K562 (cell line): ENCODE data around the gene SAP30L. TPM values are rescaled to one million over a fixed set of nuclear protein-coding genes. Genes with fewer than 3 reads are reported as not detected.
A peak's percentile ranks its signal among the peaks of the same experiment; 100 is the strongest.

Source experiments
- ATAC-seq: fragments of 200-7000 bp; cut with Tn5 transposase; 3 replicates; pipeline ENCODE4 v1.9.1; 2020; ENCODE audit warnings: moderate library complexity
- BruUV-seq: library from RNA; stranded (reverse); fragments of 400-500 nt; replicated peaks from 2 replicates; lab custom pipeline; 2021; lab: Mats Ljungman, UMichigan
- CTCF ChIA-PET: fragments of 300-600 bp; formaldehyde crosslinking; extraction: SDS; loops from one replicate; lab custom pipeline; 2021; ENCODE audit warnings: low intra/inter-chr PET ratio; lab: Yijun Ruan, JAX
- POLR2A ChIA-PET: fragments of 300-600, 350-650 bp; sonication (Branson Sonifier 250); formaldehyde crosslinking; extraction: SDS; loops from one replicate; lab custom pipeline; 2021; ENCODE audit warnings: antibody characterized with exemption, inconsistent platforms; lab: Yijun Ruan, JAX
- DNase-seq, 4 experiments: peaks; one replicate each; pipeline versions ENCODE4 v3.0.0 to v3.0.0-alpha.2; 2011 to 2018; ENCODE audit warnings: low spot score in 3 of 4, mixed read lengths in 3 of 4; ENCODE audit errors: extremely low read depth in 1 of 4
- FAIRE-seq: peaks from 2 replicates; lab custom pipeline; 2011; peaks lifted over from hg19 to GRCh38; lab: Jason Lieb, UNC
- H2AFZ ChIP-seq: 2 replicates; pipeline ENCODE4 v1.6.0; 2011; ENCODE audit warnings: low read depth, low read length, control low read depth, inconsistent platforms
- H3K27ac ChIP-seq: fragments of 200-600 bp; 3 replicates; pipeline ENCODE4 v1.8.0; 2011; ENCODE audit warnings: low read depth, mild to moderate bottlenecking, control low read depth, inconsistent platforms, low read length, moderate library complexity, mixed read lengths; ENCODE audit errors: extremely low read depth
- H3K27me3 ChIP-seq, 2 experiments: fragments of 300-600 bp in 1 of 2; 2 replicates in 1 of 2; 3 replicates in 1 of 2; pipeline versions ENCODE4 v1.6.0 to v1.8.0; 2011; ENCODE audit warnings: inconsistent platforms in 2 of 2, low read length in 2 of 2, mild to moderate bottlenecking in 1 of 2, mixed read lengths in 1 of 2, moderate library complexity in 1 of 2; ENCODE audit not compliant: control insufficient read depth in 2 of 2, insufficient read depth in 2 of 2
- H3K36me3 ChIP-seq: fragments of 300-600 bp; 3 replicates; pipeline ENCODE4 v1.8.0; 2011; ENCODE audit warnings: mild to moderate bottlenecking, low read length, inconsistent platforms; ENCODE audit not compliant: control insufficient read depth, insufficient read depth
- H3K4me1 ChIP-seq, 2 experiments: fragments of 200-600 bp in 1 of 2; replicated peaks in 1 of 2; 2 replicates in 1 of 2; 3 replicates in 1 of 2; pipeline versions ENCODE4 v1.5.1 to v1.8.0; 2011; ENCODE audit warnings: inconsistent platforms in 2 of 2, low read length in 2 of 2, mild to moderate bottlenecking in 1 of 2, mixed read lengths in 1 of 2, moderate library complexity in 1 of 2; ENCODE audit not compliant: control insufficient read depth in 2 of 2, insufficient read depth in 2 of 2
- H3K4me2 ChIP-seq: 2 replicates; pipeline ENCODE4 v1.6.1; 2011; ENCODE audit warnings: low read length, control low read depth, inconsistent platforms, mixed read lengths; ENCODE audit not compliant: insufficient read depth
- H3K4me3 ChIP-seq: fragments of 200-600 bp; sonication (generic), shearing (Covaris generic); 2 replicates; pipeline ENCODE4 v1.5.1; 2016; ENCODE audit warnings: control low read depth, inconsistent platforms
- H3K79me2 ChIP-seq: fragments of 200-600 bp; 3 replicates; pipeline ENCODE4 v1.8.0; 2011; ENCODE audit warnings: low read length, inconsistent platforms; ENCODE audit not compliant: control insufficient read depth, insufficient read depth
- H3K9ac ChIP-seq, 2 experiments: 2 replicates each; pipeline versions ENCODE4 v1.6.0 to v1.6.1; 2011; ENCODE audit warnings: low read depth in 2 of 2, low read length in 2 of 2, control low read depth in 1 of 2, inconsistent platforms in 1 of 2, mild to moderate bottlenecking in 1 of 2, mixed read lengths in 1 of 2; ENCODE audit not compliant: insufficient read depth in 1 of 2
- H3K9me1 ChIP-seq: one replicate; pipeline ENCODE4 v1.6.0; 2011; ENCODE audit warnings: inconsistent platforms, mild to moderate bottlenecking, low read length, moderate library complexity; ENCODE audit not compliant: control insufficient read depth, insufficient read depth
- H3K9me3 ChIP-seq: replicated peaks from 2 replicates; pipeline ENCODE4 v1.5.1; 2011; ENCODE audit warnings: low read depth, low read length, inconsistent platforms; ENCODE audit not compliant: control insufficient read depth, insufficient read depth
- H4K20me1 ChIP-seq: replicated peaks from 2 replicates; pipeline ENCODE4 v1.6.1; 2011; ENCODE audit warnings: low read length, inconsistent platforms, mixed read lengths; ENCODE audit not compliant: control insufficient read depth, insufficient read depth
- E2F6 ChIP-seq, 2 experiments: IDR thresholded peaks; 2 replicates each; pipeline ENCODE4 v1.6.1; 2011; ENCODE audit warnings: borderline replicate concordance in 1 of 2, control low read depth in 1 of 2, low read depth in 1 of 2, low read length in 1 of 2, mild to moderate bottlenecking in 1 of 2, mixed read lengths in 1 of 2, moderate library complexity in 1 of 2; ENCODE audit not compliant: insufficient read depth in 1 of 2, insufficient read length in 1 of 2, poor library complexity in 1 of 2, severe bottlenecking in 1 of 2; ENCODE audit errors: extremely low read depth in 1 of 2
- PRMT5 ChIP-seq: sonication (generic); formaldehyde crosslinking; IDR thresholded peaks from 2 replicates; pipeline ENCODE4 v1.5.0; 2020; ENCODE audit warnings: missing genetic modification reagents
- ZNF280A ChIP-seq: fragments of 450-650 bp; IDR thresholded peaks from 2 replicates; pipeline ENCODE4 v1.6.1; 2018; ENCODE audit warnings: mild to moderate bottlenecking, low read depth; ENCODE audit not compliant: partially characterized antibody
- WGBS: fragments of 100-300 bp; shearing (Covaris generic); methylation state at CpG from one replicate; pipeline ENCODE4 v1.1.6; 2016; ENCODE audit warnings: low coverage, mixed read lengths; ENCODE audit not compliant: insufficient coverage; ENCODE audit errors: missing lambda C conversion rate; 5-methylcytosine and 5-hydroxymethylcytosine counted together
- in situ Hi-C: fragments of 300-500 bp; cut with MboI; formaldehyde crosslinking; loops from 4 replicates; pipeline ENCODE4 v1.15.0; 2018; ENCODE audit warnings: inconsistent platforms, mixed read lengths
- intact Hi-C: fragments of 100-400 bp; cut with micrococcal nuclease; formaldehyde crosslinking; loops from 2 replicates; pipeline ENCODE4 v1.14.2; 2022
- polyA plus RNA-seq, 8 experiments: library from polyadenylated mRNA; depleted of rRNA in 4 of 8; stranded (reverse) in 5 of 8; unstranded in 3 of 8; fragments of >200 nt; fragmentation: Nextera tagmentation in 2 of 8; fragmentation: Illumina TruSeq in 1 of 8; extraction: Ambion mirVana in 2 of 8; extraction: Trizol in 1 of 8; gene quantifications; 2 replicates each; pipeline versions ENCODE4 v1.2.1 to v1.2.3, GENCODE V29; 2011 to 2014; ENCODE audit warnings: inconsistent platforms in 1 of 8, missing spikeins in 1 of 8
- total RNA-seq, 7 experiments: library from RNA; depleted of rRNA in 6 of 7; stranded (reverse); fragments of >200 nt in 6 of 7; fragmentation: Illumina TruSeq in 2 of 7; extraction: Trizol in 2 of 7; gene quantifications; 2 replicates each; pipeline versions ENCODE4 v1.2.1 to v1.2.3, GENCODE V29; 2011 to 2021; ENCODE audit warnings: low replicate concordance in 1 of 7

Gene SAP30L
- total and polyA plus RNA-seq, 9 of the 15 experiments (the other 6 are each of a cell fraction or from before 2014, with no cell fraction given), result 5.1 to 33.6 (median 28.1) TPM

- TF ChIP-seq E2F6 (IDR thresholded peaks at IDR 0.05; ENCODE audit: borderline replicate concordance in 1 of 2, extremely low read depth in 1 of 2, insufficient read depth in 1 of 2, insufficient read length in 1 of 2, low read depth in 1 of 2, low read length in 1 of 2, poor library complexity in 1 of 2, severe bottlenecking in 1 of 2) (peak in 1 of 2 experiments; percentile 57), ZNF280A (no peak), PRMT5 (CRISPR knock-in tag) (no peak)
- DNase-seq (no peak), FAIRE-seq (no peak), ATAC-seq (no peak)
- intact Hi-C loops (no loop called here), in situ Hi-C loops (no loop called here)
- H3K4me2 ChIP-seq, result no peak overlapping the region
- 4% methylated on average over 38 of the region's 38 CpGs for WGBS
- no peak overlapping the region for H3K9ac ChIP-seq
- H3K27me3 ChIP-seq, result peaks cover 74 to 90% of the 10 kb centered on the region in 2 experiments
- no peak overlapping the region for H3K27ac ChIP-seq
- peaks cover 4% of the 10 kb centered on the region; the same call in 1 of the 2 replicates for H4K20me1 ChIP-seq
- no peaks in the 10 kb centered on the region for H3K9me1 ChIP-seq
- no peak overlapping the region for H3K4me3 ChIP-seq
- no TSS peak for BruUV-seq
- peaks cover 0 to 24% of the 10 kb centered on the region in 2 experiments; a peak in 1 of 5 replicates for H3K4me1 ChIP-seq
- H3K36me3 ChIP-seq, result no peaks in the 10 kb centered on the region
- H3K79me2 ChIP-seq, result no peaks in the 10 kb centered on the region
- CTCF ChIA-PET, result no interaction called here
- H3K9me3 ChIP-seq, result no peaks in the 10 kb centered on the region
- POLR2A ChIA-PET, result interaction anchor here (0.6 to 1.0 kb wide), 4 partner anchors 8 to 823 kb away, joined by 3 to 5 read pairs (median 3); no protein-coding TSS in a partner anchor
- no peak overlapping the region for H2AFZ ChIP-seq
Observed at GRCh38 chr5:154476354-154477205, 30.8 kb downstream of the SAP30L start.
